HG03103 (cell line): ENCODE data around the gene APOF.
"Not testable (repeated sequence)": the region's sequence is repeated elsewhere in the genome, so short reads cannot be mapped to it uniquely, and the experiment has no call there.

Source experiments
- ATAC-seq: cut with Tn5 transposase; IDR thresholded peaks from one replicate; pipeline ENCODE4 v1.9.1; 2021; ENCODE audit warnings: low read depth; ENCODE audit not compliant: unreplicated experiment

The APOF gene

GRCh38 chr12:56374726-56375597, 12.3 kb upstream of the APOF start:
- ATAC-seq = no peak

DNA sequence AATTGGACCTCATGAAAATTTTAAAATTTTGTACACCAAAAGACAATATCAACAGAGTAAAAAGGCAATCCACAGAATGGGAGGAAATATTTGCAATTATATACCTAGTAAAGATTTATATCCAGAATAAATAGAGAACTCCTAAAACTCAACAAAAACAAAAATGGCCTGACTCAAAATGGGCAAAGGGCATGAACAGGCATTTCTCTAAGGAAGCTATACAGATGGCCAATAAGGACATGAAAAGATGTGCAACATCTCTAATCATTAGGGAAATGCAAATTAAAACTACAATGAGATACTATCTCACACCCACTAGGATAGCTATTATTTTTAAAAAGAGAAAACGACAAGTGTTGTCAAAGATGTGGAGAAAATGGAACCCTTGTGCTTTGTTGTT, 10.9 kb upstream of the APOF start:
- no peak for ATAC-seq

GRCh38 chr12:56366948-56367347, 4.3 kb upstream of the APOF start:
- ATAC-seq = no peak

- ATAC-seq = no peak
These were observed 1.0 kb downstream of the APOF start for GRCh38 chr12:56361487-56362129.

DNA sequence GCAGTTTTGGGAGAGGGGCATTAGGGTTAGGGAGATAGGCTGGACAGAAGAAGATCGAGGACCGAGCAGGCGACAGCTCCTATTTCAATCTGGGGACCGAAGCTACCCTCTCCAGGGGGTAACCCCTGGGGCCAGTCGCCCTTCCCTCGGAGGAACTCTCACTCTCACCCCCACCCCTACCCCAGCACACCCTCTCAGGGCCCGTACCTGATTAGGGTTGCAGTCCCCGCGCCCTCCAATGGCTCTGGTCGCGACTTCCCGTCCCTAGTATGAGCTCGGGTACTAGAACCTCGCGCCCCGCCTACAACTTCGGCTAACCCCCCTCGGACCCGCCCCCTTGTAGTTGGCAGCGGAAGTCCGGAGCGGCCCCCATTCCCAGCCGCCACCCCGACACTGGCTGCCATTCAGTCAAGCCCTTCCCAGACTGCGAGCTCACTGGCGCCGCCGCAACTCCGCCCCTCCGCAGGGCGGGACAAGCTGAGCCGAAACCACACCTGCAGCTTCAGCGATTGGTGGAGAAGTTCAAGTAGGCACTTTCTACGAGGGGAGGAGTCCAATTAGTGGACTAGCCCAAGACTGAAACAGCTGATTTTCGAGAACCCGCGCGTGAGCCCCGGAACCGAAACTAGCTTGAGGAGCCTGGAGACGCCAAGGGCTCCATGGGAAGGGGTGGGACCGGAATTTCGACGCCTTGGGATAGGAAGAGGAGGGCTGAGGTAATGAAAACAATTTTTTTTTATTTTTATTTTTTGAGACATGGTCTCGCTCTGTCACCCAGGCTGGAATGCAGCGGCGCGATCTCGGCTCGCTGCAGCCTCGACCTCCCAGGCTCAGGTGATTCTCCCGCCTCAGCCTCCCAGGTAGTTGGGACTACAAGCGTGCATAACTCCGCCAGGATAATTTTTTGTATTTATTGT, 2.5 kb downstream of the APOF start, which contains the start of gene STAT2:
Gene STAT2 (minus strand): TSS at position 257 of the 917 bp plus-strand sequence. CDS start 3,536 bp downstream, outside the sequence.
- ATAC-seq = peak; percentile 88

- no peak for ATAC-seq
These were observed 3.7 kb downstream of the APOF start for GRCh38 chr12:56358836-56359532.

DNA sequence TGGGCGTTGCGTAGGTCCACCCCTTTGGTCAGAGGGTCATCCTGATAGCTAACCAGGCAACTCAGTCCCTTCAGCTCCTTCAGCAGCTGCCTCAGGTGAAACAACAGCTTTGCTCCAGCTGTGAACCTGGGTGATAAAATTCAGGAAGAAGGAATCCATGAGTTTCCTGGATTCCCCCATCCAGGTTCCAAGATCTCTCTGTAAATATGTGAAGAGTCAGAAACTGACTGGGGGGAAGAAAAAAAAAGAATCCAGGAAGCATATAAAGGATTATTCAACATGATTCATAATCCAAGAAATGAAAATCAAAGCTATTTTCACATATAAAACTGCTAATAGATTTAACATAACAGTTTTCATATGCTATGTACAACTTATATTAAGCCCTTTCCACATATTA, 11.3 kb downstream of the APOF start:
- no peak for ATAC-seq

DNA sequence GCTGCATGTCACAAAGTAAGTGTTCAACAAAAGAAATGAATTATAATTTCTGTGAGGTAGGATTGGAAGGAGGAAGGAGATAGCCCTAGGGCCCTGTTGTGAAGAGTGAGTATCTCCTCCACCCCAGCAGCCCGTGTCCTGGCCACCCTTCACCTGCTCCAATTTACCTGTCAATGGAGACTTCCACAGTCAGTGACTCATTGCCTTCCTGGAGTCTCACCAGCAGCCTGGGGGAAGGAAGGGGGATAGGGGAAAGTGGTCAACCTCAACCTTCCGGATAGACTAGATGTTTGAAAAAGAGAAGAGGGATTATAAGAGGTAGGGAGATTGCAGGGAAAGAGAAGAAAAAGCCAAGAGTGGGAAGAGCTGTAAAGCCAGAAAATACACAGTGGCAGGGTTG, 12.0 kb downstream of the APOF start:
- no peak for ATAC-seq

- ATAC-seq = no peak
These were observed 13.9 kb downstream of the APOF start for GRCh38 chr12:56348776-56349175.

- not testable (repeated sequence) for ATAC-seq
These were observed 15.4 kb downstream of the APOF start for GRCh38 chr12:56347255-56347654.

DNA sequence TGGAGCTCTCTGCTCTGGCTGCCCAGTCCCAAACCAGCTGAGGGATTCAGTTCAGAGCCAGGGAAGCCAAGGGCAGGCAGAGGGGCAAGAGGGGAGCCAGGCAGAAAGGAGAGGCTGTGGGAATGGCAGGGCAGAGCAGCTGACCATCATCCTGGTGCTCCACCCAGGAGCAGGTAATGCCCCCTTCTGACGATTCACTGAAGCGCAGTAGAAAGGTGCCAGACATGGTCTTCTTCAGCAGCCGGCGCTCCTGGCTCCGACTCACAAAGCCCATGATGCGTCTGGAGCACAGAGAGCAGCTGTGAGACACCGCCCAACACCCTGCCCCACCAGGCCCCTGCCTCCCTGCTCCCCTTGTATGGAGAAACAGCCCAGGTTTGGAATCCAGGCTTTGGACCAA, 16.0 kb downstream of the APOF start:
- no peak for ATAC-seq

DNA sequence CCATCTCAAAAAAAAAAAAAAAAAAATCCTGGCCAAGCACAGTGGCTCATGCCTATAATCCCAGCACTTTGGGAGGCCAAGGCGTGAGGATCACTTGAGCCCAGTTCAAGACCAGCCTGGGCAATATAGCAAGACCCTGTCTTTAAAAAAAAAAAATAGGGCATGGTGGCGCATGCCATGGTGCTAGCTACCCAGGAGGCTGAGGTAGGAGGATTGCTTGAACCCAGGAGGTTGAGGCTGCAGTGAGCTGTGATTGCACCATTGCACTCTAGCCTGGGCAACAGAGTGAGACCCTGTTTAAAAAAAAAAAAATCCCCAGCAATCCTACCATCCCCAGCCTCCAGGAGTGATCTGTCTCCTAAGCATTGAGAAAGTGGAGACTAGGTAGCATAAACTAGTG, 20.4 kb downstream of the APOF start:
- not testable (repeated sequence) for ATAC-seq

- no peak for ATAC-seq
These were observed 21.0 kb downstream of the APOF start for GRCh38 chr12:56341616-56342015.

DNA sequence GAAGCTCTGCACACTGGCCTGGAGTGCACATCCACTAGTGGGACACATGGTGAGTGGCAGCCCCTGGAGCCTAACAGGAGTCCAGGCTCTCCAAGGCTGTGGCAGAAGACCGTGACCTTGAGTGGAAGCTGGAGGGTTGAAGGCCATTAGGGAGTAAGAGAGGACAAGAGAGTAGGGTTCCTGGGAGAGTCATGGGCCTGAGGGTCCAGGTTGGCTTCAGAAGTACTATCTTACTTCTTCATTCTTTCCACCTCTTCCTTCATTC, 23.6 kb downstream of the APOF start:
- no peak for ATAC-seq

- no peak for ATAC-seq
These were observed 24.1 kb downstream of the APOF start, which contains the start of gene IL23A for GRCh38 chr12:56338308-56339157. Gene IL23A, plus strand, starts transcription at chr12:56338884. Its CDS starts 161 bp downstream, at chr12:56339045.

DNA sequence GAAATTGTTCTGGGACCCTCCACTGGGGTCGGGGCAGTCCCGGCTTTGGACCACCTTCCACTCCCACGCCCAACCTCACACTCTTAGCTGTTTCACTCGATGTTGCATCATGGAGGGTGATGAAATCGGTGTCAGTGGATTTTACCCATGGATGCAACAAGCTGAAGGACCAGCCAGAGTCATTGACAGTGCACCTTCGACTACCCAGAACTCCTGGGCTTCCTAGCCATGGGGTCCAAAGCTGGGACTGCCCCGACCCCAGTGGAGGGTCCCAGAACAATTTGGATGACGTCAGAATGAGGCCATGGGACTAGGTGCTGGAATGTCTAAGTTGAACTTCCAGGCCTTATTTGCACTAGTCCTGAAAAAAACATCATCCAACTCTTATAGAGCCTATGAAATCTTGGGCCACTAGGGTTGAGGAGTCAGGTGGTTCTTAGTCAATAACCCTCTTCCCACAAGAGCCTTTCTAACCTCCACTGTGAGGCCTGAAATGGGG, 24.9 kb downstream of the APOF start:
- no peak for ATAC-seq

- ATAC-seq = no peak
These were observed 26.1 kb downstream of the APOF start for GRCh38 chr12:56336361-56337167.

DNA sequence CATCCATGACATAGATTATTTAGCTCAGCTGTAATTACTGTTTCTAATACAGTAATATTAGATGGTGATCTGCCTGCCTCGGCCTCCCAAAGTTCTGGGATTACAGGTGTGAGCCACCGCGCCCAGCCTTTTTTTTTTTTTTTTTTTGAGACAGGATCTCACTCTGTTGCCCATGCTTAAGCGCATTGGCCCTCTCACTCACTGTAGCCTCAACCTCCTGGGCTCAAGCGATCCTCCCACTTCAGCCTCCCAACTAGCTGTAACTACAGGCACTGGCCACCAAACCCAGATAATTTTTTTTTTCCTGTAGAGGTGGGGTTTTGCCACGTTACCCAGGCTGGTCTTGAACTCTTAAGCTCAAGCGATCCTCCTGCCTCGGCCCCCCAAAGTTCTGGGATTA, 27.1 kb downstream of the APOF start:
- not testable (repeated sequence) for ATAC-seq

GRCh38 chr12:56334490-56334793, 28.2 kb downstream of the APOF start:
- no peak for ATAC-seq
